A549 (cell line): ENCODE data around the gene ANKRD40CL.

Source experiments
- BHLHE40 ChIP-seq: IDR thresholded peaks from 2 replicates; pipeline ENCODE4 v1.6.1; 2012; ENCODE audit warnings: low read depth, low read length, inconsistent platforms
- CEBPB ChIP-seq, 2 experiments: fragments of >200 bp in 1 of 2; sonication (Bioruptor Twin) in 1 of 2; formaldehyde crosslinking in 1 of 2; IDR thresholded peaks; 2 replicates each; pipeline ENCODE4 v1.6.1; 2012 to 2016
- CHD2 ChIP-seq: fragments of 150-350 bp; IDR thresholded peaks from 2 replicates; pipeline ENCODE4 v1.6.1; 2014; ENCODE audit warnings: low read length; ENCODE audit not compliant: partially characterized antibody
- CTCF ChIP-seq: fragments of >200 bp; sonication (Bioruptor Twin); formaldehyde crosslinking; IDR thresholded peaks from 3 replicates; pipeline ENCODE4 v1.5.1; 2016
- POLR2A ChIP-seq: IDR thresholded peaks from 2 replicates; pipeline ENCODE4 v1.6.1; 2012; ENCODE audit warnings: mild to moderate bottlenecking, low read length
- SMC3 ChIP-seq: fragments of >200 bp; sonication (Bioruptor Twin); formaldehyde crosslinking; IDR thresholded peaks from 3 replicates; pipeline ENCODE4 v1.6.1; 2018; ENCODE audit warnings: inconsistent platforms
- USF2 ChIP-seq: fragments of 450-650 bp; IDR thresholded peaks from 2 replicates; pipeline ENCODE4 v1.6.1; 2014; ENCODE audit warnings: antibody characterized with exemption

DNA sequence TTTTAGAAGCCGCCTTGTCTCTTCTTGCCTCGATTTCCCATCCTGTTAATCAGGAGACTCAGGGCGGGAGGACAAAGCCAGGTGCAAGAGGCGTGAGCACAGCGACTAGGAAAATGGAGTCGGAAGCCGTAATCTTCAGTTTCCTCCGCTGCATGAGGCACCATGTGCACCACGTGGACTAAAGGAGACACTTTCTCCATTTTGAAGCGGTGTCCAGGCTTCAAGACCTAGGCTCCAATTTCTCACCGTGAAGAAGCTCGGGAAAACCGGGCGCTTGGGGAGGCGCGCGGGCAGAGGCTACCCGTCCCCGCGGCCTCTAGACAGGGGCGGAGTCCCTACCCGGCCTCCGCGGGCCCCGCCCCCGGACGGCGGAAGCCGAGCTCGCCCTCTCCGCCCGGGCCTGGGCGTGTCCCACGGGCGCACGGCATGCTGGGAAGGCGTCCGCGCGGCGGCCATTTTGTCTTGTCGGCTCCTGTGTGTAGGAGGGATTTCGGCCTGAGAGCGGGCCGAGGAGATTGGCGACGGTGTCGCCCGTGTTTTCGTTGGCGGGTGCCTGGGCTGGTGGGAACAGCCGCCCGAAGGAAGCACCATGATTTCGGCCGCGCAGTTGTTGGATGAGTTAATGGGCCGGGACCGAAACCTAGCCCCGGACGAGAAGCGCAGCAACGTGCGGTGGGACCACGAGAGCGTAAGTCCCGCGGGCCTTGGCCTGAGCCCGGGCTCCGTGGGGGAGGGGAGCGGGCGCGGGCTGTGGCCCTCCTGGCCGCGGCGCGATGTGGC is 48.0 kb downstream of the ANKRD40CL start, which contains the start of gene LUC7L3:
- TF ChIP-seq CTCF: no peak
- no peak for TF ChIP-seq BHLHE40
- peak; percentile 74 for TF ChIP-seq CHD2
- TF ChIP-seq POLR2A: peak; percentile 80
- TF ChIP-seq CEBPB (IDR thresholded peaks at IDR 0.05): no peak
- TF ChIP-seq USF2: peak; percentile 73
- 0 out of 3 replicates have a peak, but pooled peaks have one; percentile 23 for TF ChIP-seq SMC3
